ENCODE measurements around the gene HSPG2.
"Not testable (repeated sequence)": the region's sequence is repeated elsewhere in the genome, so short reads cannot be mapped to it uniquely, and the experiment has no call there.

HSPG2 gene

DNA sequence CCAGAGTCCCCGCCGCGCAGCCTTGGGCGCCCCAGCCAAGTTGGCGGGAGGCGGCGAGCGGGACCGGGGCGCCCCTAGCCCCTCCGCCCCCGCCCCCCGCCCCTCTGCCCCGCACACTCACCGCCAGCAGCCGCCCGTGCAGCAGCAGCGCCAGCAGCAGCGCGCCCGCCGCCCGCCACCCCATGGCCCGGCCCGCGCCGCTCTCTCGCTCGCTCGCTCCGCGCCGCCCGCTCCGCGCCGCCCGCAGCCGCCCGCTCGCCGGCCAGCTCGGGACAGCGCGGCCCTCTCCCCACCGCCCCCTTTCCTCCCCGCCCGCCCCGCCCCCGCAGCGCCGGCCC, at the start of gene HSPG2:
Gene HSPG2, minus strand, starts transcription at position 277 of the 338 bp plus-strand sequence. Its CDS starts 93 bp downstream, at position 184.
- no peak for DNase-seq
- no peak for TF ChIP-seq POLR2A (IDR thresholded peaks at IDR 0.05; ENCODE audit: low read length)
- TF ChIP-seq GATA1 (IDR thresholded peaks at IDR 0.05; ENCODE audit: low read depth, low read length), result no peak

DNA sequence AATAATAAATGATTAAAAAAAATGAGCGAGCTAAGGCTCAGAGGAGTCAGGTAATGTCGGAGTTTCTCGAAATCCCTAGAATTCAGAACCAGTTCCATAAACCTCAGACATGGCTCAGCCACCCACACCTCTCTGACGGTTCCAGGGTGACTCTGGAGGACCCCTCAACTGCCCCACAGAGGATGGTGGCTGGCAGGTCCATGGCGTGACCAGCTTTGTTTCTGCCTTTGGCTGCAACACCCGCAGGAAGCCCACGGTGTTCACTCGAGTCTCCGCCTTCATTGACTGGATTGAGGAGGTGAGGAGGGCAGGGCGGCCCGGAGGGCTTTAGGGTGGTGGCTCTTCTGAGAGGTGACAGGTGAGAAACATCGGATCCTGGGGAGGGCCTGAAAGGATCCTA, 49.3 kb upstream of the HSPG2 start:
- DNase-seq, result not testable (repeated sequence)

DNA sequence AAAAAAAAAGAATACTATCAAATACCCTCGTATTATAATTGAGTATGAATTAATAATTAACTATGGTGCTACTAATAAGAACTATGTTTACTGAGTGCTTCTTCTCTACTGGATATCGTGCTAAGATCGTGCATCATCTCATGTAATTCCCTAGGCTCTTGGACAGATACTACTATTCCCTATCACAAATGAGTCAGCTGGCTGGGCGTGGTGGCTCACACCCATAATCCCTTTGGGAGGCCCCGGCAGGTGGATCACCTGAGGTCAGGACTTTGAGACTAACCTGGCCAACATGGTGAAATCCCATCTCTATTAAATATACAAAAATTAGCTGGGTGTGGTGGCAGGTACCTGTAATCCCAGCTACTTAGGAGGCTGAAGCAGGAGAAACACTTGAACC, 48.8 kb upstream of the HSPG2 start:
- DNase-seq, result not testable (repeated sequence)

DNA sequence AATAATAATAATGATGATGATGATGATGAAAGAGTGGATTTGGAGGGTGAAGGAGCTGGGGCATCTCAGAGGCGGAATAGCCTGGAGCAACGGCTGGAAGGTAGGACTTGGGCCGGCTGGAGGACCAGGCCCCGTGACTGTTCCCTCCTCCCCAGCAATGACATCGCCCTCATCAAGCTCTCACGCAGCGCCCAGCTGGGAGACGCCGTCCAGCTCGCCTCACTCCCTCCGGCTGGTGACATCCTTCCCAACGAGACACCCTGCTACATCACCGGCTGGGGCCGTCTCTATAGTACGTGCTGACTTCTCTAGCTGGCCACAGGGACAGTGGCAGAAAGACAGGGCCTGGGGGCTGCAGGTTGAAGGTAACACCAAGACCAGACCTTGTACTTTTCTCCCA, 46.4 kb upstream of the HSPG2 start:
- not testable (repeated sequence) for DNase-seq

DNA sequence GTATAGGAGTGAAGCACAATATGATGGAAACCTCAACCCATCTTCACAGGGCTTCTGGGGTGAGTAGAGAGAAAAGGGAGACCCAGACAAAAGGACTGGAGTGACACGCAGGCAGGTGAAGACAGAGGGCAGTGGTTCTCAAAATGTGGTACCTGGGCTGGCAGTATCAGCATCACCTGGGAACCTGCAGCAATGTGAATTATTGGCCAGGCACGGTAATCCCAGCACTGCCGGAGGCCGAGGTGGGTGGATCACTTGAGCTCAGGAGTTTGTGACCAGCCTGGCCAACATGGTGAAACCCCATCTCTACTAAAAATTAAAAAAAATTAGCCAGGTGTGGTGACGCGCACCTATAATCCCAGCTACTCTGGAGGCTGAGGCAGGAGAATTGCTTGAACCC, 45.0 kb upstream of the HSPG2 start:
- not testable (repeated sequence) for DNase-seq

DNA sequence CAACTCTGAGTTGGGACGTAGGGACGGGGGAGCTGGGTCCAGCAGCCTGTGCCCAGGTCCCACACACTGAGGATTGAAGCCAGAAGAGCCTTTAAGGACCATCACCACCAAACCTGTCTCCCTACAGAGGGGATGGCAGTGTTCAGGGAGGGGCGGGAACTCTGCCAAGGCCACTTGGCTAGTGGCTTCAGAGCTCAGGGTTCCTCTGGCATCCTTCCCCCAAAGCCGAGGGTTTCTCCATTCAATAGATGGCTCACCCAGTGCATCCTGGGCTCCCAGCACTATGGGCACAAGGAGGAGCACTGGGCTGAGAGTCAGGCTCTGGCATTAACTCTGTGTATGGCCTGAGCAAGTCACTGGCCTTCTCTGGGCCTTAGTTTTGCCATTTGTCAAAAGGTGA, 44.1 kb upstream of the HSPG2 start:
- not testable (repeated sequence) for DNase-seq

DNA sequence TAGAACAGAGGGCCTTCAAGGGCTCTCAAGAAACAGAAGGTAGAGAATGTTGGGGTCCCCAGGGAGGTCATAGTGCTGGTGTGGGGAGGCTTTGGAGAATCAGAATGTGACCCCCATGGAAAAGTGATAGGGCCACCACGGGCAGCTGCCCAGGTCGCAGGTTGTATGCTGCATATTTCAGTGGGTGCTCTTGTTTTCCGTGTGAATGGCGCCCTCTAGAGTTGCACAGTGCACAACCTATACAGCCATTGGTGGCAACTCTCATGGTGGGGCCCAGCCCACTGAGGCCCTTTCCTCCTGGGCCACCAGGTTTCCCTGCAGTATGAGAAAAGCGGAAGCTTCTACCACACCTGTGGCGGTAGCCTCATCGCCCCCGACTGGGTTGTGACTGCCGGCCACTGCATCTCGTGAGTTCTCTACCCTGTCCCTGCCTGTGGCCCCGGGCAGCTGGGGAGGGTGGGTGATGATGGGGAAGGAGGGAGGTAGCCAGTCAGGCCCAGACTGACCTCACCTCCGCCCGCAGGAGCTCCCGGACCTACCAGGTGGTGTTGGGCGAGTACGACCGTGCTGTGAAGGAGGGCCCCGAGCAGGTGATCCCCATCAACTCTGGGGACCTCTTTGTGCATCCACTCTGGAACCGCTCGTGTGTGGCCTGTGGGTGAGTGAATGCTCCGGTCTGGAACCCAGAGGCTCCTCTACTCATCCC, 43.6 kb upstream of the HSPG2 start:
- DNase-seq, result peak in 1 of 2 experiments; percentile 69

DNA sequence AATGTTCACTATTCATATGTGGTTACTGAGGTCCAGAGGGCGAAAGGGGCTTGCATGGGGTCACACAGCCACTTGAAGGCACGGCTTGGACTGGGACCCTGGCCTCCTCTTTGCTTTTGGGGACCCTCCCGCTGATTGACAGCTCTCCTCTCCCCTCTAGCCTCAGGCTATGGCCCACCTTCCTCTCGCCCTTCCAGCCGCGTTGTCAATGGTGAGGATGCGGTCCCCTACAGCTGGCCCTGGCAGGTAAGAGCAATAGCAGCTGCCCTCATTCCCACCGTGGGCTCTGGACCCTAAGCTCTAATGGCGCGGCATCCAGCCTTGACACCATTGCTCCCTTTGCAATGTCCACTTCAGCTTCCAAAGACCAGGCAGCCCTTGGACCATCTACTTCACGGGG, 41.1 kb upstream of the HSPG2 start:
- not testable (repeated sequence) for DNase-seq

DNA sequence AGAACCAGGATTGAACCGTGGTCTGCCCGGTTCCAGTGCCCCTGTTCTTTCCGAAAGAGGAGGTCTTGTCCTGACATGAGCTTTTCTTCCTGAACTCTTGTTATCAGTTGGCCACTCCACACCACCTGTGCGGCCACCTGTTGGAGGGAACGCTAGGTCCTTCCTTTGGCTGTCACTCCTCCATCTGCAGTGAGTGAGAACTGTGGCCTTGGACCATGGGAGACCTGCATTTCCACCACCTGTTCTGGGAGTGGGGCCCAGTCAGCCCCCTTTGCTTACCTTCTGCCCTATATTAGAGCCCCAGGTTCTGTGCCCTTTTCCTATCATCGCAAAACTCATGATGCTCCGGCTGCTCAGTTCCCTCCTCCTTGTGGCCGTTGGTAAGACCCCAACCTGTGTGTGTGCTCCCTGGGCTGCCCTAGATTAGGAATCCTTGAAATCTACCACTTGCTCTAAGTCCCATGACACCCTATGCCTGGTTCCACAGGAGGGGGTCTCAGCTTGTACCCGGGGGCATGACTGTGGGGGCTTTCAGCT, 39.7 kb upstream of the HSPG2 start, which contains the start of gene CELA3B:
Gene CELA3B, plus strand, starts transcription at position 320 of the 537 bp plus-strand sequence. Its CDS starts 18 bp downstream, at position 338.
- DNase-seq, result not testable (repeated sequence)

DNA sequence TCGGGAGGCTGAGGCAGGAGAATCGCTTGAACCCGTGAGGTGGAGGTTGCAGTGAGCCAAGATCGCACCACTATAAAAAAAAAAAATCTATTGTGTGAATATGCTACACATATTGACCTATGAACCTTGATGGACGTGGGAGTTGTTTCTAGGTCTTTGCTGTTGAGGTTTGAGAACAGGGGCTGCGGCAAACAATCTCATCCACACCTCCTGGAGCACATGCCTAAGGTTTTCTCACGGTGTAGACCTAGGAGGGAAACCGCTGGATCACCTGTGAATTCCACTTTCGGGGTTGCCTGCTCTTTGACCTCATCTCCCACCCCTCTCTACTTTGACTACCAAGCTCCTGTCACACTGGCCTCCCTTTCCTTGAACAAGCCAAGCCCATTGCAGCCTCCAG, 38.2 kb upstream of the HSPG2 start:
- not testable (repeated sequence) for DNase-seq

DNA sequence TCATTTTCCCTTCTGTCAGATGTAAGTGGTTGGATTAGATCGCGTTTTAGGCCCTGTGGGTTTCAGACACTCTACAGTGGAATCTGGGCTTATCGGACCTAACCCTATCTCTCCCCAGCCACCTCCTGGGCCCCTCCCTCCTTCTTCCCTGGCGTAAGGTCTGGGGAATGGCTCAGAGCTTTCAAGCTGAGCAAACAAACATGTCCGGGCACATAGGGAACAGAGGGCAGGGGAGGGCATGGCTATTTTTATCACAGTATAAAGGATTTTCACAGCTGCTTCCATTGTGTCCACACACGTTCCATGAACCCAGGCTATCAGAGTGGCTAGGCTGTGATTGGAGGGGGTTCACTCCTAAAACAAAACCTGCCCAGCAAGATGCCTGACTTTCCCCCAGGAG, 37.6 kb upstream of the HSPG2 start:
- DNase-seq, result not testable (repeated sequence)

DNA sequence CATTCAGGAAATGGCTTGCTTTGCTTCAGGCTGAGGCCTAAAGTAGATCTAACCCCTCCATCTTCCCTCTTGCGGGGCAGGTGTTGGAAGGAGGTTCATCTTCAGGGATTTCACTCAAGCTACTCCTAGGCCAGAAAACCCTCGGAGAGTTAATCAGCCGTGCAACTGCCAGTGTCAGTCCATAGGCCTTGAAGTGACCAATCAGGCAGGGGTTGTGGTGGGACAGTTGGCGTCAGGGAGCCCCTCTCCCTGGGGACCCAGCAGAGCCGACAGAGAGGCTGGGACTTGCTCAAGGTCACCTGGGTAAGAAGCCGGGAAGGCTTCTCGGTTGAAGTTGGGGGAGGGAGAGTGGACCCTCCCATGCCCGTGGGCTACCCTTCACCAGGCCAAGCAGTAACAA, 36.8 kb upstream of the HSPG2 start:
- not testable (repeated sequence) for DNase-seq

DNA sequence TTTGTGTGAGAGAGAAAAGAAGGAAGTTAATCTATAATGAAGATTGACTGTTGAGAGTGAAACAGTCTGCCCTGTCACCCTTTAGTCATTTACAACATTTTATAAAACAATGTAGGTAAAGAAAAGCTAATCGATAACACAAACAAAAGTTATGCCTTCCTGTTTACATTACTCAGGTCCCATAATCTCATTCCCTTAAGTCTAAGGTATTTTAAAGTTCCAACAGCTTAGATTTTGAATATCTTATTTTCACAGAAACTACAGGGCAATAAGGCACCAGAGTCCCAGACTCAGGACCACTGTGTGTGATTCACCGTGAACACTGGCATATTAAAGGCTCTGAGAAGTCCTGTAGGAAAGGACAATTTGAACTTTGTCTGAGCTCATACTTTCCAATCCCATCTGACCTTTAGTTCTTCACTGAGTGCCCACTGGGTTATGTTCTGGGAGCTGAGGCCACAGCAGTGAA, 35.9 kb upstream of the HSPG2 start:
- not testable (repeated sequence) for DNase-seq

DNA sequence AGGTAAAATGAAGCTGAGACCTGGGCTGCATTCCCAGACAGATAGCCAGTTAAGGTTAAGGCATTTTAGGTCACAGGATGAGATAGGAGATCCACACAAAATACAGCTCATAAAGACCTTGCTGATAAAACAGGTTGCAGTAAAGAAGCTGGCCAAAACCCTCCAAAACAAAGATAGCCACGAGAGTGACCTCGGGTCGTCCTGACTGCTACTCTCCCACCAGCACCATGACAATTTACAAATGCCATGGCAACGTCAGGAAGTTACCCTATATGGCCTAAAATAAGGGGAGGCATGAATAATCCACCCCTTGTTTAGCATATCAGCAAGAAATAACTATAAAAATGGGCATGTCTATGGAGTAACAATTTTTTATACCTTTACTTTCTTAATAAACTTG, 33.4 kb upstream of the HSPG2 start:
- DNase-seq, result not testable (repeated sequence)

DNA sequence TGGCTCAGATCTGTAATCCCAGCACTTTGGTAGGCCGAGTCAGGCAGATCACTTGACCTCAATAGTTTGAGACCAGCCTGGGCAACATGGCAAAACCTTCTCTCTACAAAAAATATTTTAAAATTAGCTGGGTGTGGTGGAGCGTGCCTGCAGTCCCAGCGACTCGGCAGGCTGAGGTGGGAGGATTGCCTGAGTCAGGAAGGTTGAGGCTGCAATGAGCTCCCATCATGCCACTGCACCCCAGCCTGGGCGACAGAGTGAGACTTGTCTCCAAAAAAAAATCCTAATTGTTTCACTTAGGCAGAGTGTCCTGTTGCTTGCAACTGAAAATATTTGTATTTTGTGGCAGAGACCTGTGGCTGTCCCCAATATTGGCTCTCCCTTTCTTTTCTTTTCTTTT, 32.0 kb upstream of the HSPG2 start:
- not testable (repeated sequence) for DNase-seq

DNA sequence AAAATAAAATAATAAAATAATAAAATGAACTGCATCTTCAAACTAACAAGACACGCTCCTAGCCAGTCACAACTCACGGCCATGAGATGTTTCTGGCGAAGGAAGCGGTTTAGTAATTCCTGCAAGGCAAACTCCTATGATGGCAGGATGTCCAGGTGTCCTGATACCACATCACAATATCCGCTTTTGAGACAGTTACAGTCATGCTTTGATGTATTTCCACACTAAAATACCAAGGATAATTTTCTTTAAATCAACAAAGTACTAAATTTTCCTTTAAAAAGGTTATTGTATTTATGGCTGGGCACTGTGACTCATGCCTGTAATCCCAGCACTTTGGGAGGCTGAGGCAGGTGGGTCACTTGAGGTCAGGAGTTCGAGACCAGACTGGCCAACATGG, 30.1 kb upstream of the HSPG2 start:
- not testable (repeated sequence) for DNase-seq

DNA sequence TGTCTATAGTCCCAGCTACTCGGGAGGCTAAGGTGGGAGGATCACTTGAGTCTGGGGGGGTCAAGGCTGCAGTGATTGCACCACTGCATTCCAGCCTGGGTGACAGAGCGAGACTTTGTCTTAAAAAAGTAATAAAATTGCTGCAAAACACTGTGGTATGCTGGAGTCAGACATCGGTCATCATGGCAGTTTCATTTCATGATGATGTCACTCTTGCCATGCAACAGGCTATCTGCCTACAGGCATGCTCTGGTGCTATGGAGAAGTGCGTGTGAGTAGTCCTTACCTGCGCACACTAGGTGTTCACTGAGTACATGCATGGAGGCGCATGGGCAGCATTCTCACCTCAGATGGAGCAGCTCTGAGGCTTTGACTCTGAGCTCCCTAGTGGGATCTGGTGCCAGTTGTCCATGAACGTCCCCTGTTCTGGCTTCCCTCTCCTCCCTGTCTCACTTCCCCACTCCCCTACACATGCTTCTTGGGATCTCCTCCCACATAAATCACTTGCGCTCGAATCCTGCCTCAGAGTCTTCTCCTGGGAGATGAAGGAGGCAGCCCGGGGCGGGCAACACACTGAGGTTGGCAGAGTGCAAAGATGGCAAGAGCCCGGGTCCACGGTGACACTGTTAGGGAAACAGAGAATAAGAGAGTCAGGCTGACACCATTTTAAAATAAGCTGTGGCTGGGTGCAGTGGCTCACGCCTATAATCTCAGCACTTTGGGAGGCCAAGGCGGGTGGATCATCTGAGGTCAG, 29.3 kb upstream of the HSPG2 start:
- no peak for DNase-seq
- TF ChIP-seq GATA1 (IDR thresholded peaks at IDR 0.05; ENCODE audit: low read depth, low read length) (no peak), POLR2A (IDR thresholded peaks at IDR 0.05; ENCODE audit: low read length) (no peak)
